Measurements from ENCODE around the gene LPCAT4. TPM values are rescaled to one million over a fixed set of nuclear protein-coding genes. Genes with fewer than 3 reads are reported as not detected.

Gene LPCAT4
- total and polyA plus RNA-seq, 2 donors (not counting 1 experiment from before 2014, with no cell fraction given): 6.3 to 21.8 TPM

GRCh38 chr15:34325368-34325767, 41.6 kb downstream of the LPCAT4 start:
- no peak overlapping the region for H3K4me2 ChIP-seq (ENCODE audit: extremely low read depth, insufficient read depth, low read length)
- H3K27ac ChIP-seq (ENCODE audit: insufficient read depth, low read length): no peak overlapping the region
- TF ChIP-seq EZH2 (IDR thresholded peaks at IDR 0.05; ENCODE audit: low read length, missing control alignments): no peak
- TF ChIP-seq CTCF (conservative IDR thresholded peaks at IDR 0.05 in 1 of 2, IDR thresholded peaks at IDR 0.05 in 1 of 2; ENCODE audit: low read depth in 1 of 2, low read length in 2 of 2): no peak
- no peaks in the 10 kb centered on the region for H3K4me1 ChIP-seq (ENCODE audit: control insufficient read depth, extremely low read depth, insufficient read depth, low read length)
- no peak overlapping the region for H3K9ac ChIP-seq (ENCODE audit: insufficient read depth, low read length)
- H3K9me3 ChIP-seq (ENCODE audit: control insufficient read depth, insufficient read depth, low read depth, low read length): no peaks in the 10 kb centered on the region
- no peaks in the 10 kb centered on the region for H3K27me3 ChIP-seq (ENCODE audit: control insufficient read depth, insufficient read depth, low read length)
- no peaks in the 10 kb centered on the region for H4K20me1 ChIP-seq (ENCODE audit: control insufficient read depth, extremely low read depth, insufficient read depth, low read length)
- H2AFZ ChIP-seq (ENCODE audit: low read length): no peak overlapping the region
- DNase-seq (ENCODE audit: low read depth in 2 of 2): no peak
- no peaks in the 10 kb centered on the region for H3K36me3 ChIP-seq (ENCODE audit: control insufficient read depth, insufficient read depth, low read length)
- H3K79me2 ChIP-seq (ENCODE audit: control insufficient read depth, insufficient read depth, low read length): no peaks in the 10 kb centered on the region
- no peak overlapping the region for H3K4me3 ChIP-seq (replicated peaks in 1 of 4; ENCODE audit: control extremely low read depth in 1 of 4, insufficient read depth in 1 of 4, low read depth in 3 of 4, low read length in 4 of 4)

- H3K4me1 ChIP-seq (ENCODE audit: control insufficient read depth, extremely low read depth, insufficient read depth, low read length): no peaks in the 10 kb centered on the region
- no peaks in the 10 kb centered on the region for H3K27me3 ChIP-seq (ENCODE audit: control insufficient read depth, insufficient read depth, low read length)
- H3K27ac ChIP-seq (ENCODE audit: insufficient read depth, low read length): no peak overlapping the region
- H3K9me3 ChIP-seq (ENCODE audit: control insufficient read depth, insufficient read depth, low read depth, low read length): no peaks in the 10 kb centered on the region
- H3K36me3 ChIP-seq (ENCODE audit: control insufficient read depth, insufficient read depth, low read length): no peaks in the 10 kb centered on the region
- H3K4me2 ChIP-seq (ENCODE audit: extremely low read depth, insufficient read depth, low read length): no peak overlapping the region
- no peak overlapping the region for H3K9ac ChIP-seq (ENCODE audit: insufficient read depth, low read length)
- no peak for TF ChIP-seq CTCF (conservative IDR thresholded peaks at IDR 0.05 in 1 of 2, IDR thresholded peaks at IDR 0.05 in 1 of 2; ENCODE audit: low read depth in 1 of 2, low read length in 2 of 2)
- no peak for TF ChIP-seq EZH2 (IDR thresholded peaks at IDR 0.05; ENCODE audit: low read length, missing control alignments)
- no peak for DNase-seq (ENCODE audit: low read depth in 2 of 2)
- H2AFZ ChIP-seq (ENCODE audit: low read length): no peak overlapping the region
- no peaks in the 10 kb centered on the region for H3K79me2 ChIP-seq (ENCODE audit: control insufficient read depth, insufficient read depth, low read length)
- H4K20me1 ChIP-seq (ENCODE audit: control insufficient read depth, extremely low read depth, insufficient read depth, low read length): no peaks in the 10 kb centered on the region
- H3K4me3 ChIP-seq (replicated peaks in 1 of 4; ENCODE audit: control extremely low read depth in 1 of 4, insufficient read depth in 1 of 4, low read depth in 3 of 4, low read length in 4 of 4): no peak overlapping the region
Measured at GRCh38 chr15:34324933-34325332, 42.1 kb downstream of the LPCAT4 start.

- Histone ChIP-seq H3K4me2 (ENCODE audit: extremely low read depth, insufficient read depth, low read length) (no peak overlapping the region), H3K4me1 (ENCODE audit: control insufficient read depth, extremely low read depth, insufficient read depth, low read length) (no peaks in the 10 kb centered on the region), H3K36me3 (ENCODE audit: control insufficient read depth, insufficient read depth, low read length) (no peaks in the 10 kb centered on the region), H3K9me3 (ENCODE audit: control insufficient read depth, insufficient read depth, low read depth, low read length) (no peaks in the 10 kb centered on the region), H3K9ac (ENCODE audit: insufficient read depth, low read length) (no peak overlapping the region), H3K79me2 (ENCODE audit: control insufficient read depth, insufficient read depth, low read length) (no peaks in the 10 kb centered on the region), H3K4me3 (replicated peaks in 1 of 4; ENCODE audit: control extremely low read depth in 1 of 4, insufficient read depth in 1 of 4, low read depth in 3 of 4, low read length in 4 of 4) (no peak overlapping the region), H3K27ac (ENCODE audit: insufficient read depth, low read length) (no peak overlapping the region), H2AFZ (ENCODE audit: low read length) (no peak overlapping the region), H4K20me1 (ENCODE audit: control insufficient read depth, extremely low read depth, insufficient read depth, low read length) (no peaks in the 10 kb centered on the region), H3K27me3 (ENCODE audit: control insufficient read depth, insufficient read depth, low read length) (no peaks in the 10 kb centered on the region)
- no peak for DNase-seq (ENCODE audit: low read depth in 2 of 2)
- TF ChIP-seq EZH2 (IDR thresholded peaks at IDR 0.05; ENCODE audit: low read length, missing control alignments): no peak
- no peak for TF ChIP-seq CTCF (conservative IDR thresholded peaks at IDR 0.05 in 1 of 2, IDR thresholded peaks at IDR 0.05 in 1 of 2; ENCODE audit: low read depth in 1 of 2, low read length in 2 of 2)
Measured at GRCh38 chr15:34323217-34323616, 43.8 kb downstream of the LPCAT4 start.

Measured in fibroblast of lung (primary cell).